K562 (cell line): ENCODE measurements around the gene TIMM17B. TPM values are rescaled to one million over a fixed set of nuclear protein-coding genes. Genes with fewer than 3 reads are reported as not detected.
A peak's percentile ranks its signal among the peaks of the same experiment; 100 is the strongest.

Experiments
- CREM ChIP-seq: IDR thresholded peaks from 2 replicates; pipeline ENCODE4 v1.6.1; 2014; ENCODE audit warnings: antibody characterized with exemption, low read depth
- ETV1 ChIP-seq: fragments of 450-650 bp; conservative IDR thresholded peaks from 2 replicates; pipeline ENCODE4 v1.6.1; 2016; ENCODE audit warnings: missing genetic modification characterization, control low read depth, low read depth, missing compliant biosample characterization
- POLR2G ChIP-seq: fragments of 200-400 bp; formaldehyde crosslinking; IDR thresholded peaks from 2 replicates; pipeline ENCODE4 v1.6.1; 2017; ENCODE audit warnings: low read depth, mild to moderate bottlenecking, antibody characterized with exemption, low read length, moderate library complexity
- SMC3 ChIP-seq: conservative IDR thresholded peaks from 2 replicates; pipeline ENCODE4 v1.6.1; 2011; ENCODE audit warnings: low read depth, low read length, improper control_type of control experiment; ENCODE audit not compliant: insufficient read depth
- ZNF445 ChIP-seq: fragments of 250-450 bp; sonication (Bioruptor Pico); IDR thresholded peaks from 2 replicates; pipeline ENCODE4 v1.4.0; 2020; ENCODE audit warnings: low read depth, mild to moderate bottlenecking, moderate library complexity
- ZNF668 ChIP-seq: fragments of 250-450 bp; sonication (Bioruptor Pico); IDR thresholded peaks from 2 replicates; pipeline ENCODE4 v1.8.0; 2022; ENCODE audit warnings: mild to moderate bottlenecking, inconsistent platforms
- polyA plus RNA-seq, 8 experiments: library from polyadenylated mRNA; depleted of rRNA in 4 of 8; stranded (reverse) in 5 of 8; unstranded in 3 of 8; fragments of >200 nt; fragmentation: Nextera tagmentation in 2 of 8; fragmentation: Illumina TruSeq in 1 of 8; extraction: Ambion mirVana in 2 of 8; extraction: Trizol in 1 of 8; gene quantifications; 2 replicates each; pipeline versions ENCODE4 v1.2.1 to v1.2.3, GENCODE V29; 2011 to 2014; ENCODE audit warnings: inconsistent platforms in 1 of 8, missing spikeins in 1 of 8
- total RNA-seq, 7 experiments: library from RNA; depleted of rRNA in 6 of 7; stranded (reverse); fragments of >200 nt in 6 of 7; fragmentation: Illumina TruSeq in 2 of 7; extraction: Trizol in 2 of 7; gene quantifications; 2 replicates each; pipeline versions ENCODE4 v1.2.1 to v1.2.3, GENCODE V29; 2011 to 2021; ENCODE audit warnings: low replicate concordance in 1 of 7
- TF ChIP-seq, protein P1 (sequence below): sonication (generic); formaldehyde crosslinking; IDR thresholded peaks from 2 replicates; pipeline ENCODE4 v1.8.1; 2022; ENCODE audit warnings: missing genetic modification reagents
- TF ChIP-seq, protein P2 (sequence below): fragments of 150-350 bp; IDR thresholded peaks from 2 replicates; pipeline ENCODE4 v1.6.1; 2014; ENCODE audit warnings: low read depth, mild to moderate bottlenecking, low read length, borderline replicate concordance
- TF ChIP-seq, protein P3 (sequence below), 2 experiments: fragments of 450-650 bp; IDR thresholded peaks; 2 replicates each; pipeline ENCODE4 v1.6.1; 2018; ENCODE audit warnings: mild to moderate bottlenecking in 2 of 2, low read depth in 1 of 2; ENCODE audit not compliant: partially characterized antibody in 2 of 2
- TF ChIP-seq, protein P4 (sequence below): fragments of 450-650 bp; IDR thresholded peaks from 2 replicates; pipeline ENCODE4 v1.7.1; 2018; ENCODE audit warnings: mild to moderate bottlenecking, low read depth; ENCODE audit not compliant: partially characterized antibody

Gene TIMM17B
- total and polyA plus RNA-seq, 9 of the 15 experiments (the other 6 are each of a cell fraction or from before 2014, with no cell fraction given) = 9.9 to 184 (median 115) TPM

DNA sequence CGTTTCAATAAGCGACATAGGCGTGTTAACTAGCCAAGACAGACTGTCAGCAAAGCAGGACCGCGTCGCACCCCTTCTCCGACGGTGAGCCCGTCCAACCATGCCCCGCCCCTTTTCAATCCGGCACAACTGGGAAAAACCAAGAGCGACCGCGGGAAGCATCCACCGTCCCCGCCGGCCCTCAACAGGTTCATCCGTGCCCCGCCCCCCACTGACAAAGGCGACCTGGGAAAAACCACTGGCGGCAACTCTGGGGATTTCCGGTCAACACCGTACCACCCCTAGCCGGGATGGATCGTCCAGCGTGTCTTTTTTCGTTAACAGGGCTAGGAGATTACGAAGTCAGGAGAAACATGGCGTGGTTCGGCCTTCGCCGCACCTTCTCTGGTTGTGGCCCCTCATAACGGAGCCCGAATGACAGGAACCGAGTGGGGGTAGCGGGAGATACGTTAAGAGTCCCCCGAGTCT, 377 bp downstream of the TIMM17B start (continued):
- TF ChIP-seq, protein P1, sequence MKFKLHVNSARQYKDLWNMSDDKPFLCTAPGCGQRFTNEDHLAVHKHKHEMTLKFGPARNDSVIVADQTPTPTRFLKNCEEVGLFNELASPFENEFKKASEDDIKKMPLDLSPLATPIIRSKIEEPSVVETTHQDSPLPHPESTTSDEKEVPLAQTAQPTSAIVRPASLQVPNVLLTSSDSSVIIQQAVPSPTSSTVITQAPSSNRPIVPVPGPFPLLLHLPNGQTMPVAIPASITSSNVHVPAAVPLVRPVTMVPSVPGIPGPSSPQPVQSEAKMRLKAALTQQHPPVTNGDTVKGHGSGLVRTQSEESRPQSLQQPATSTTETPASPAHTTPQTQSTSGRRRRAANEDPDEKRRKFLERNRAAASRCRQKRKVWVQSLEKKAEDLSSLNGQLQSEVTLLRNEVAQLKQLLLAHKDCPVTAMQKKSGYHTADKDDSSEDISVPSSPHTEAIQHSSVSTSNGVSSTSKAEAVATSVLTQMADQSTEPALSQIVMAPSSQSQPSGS = no peak
- TF ChIP-seq ZNF668 (CRISPR knock-in tag) (no peak), ETV1 (tag) (peak; percentile 79), ZNF445 (CRISPR knock-in tag) (no peak), POLR2G (no peak), CREM (peak; percentile 88), SMC3 (no peak)
- TF ChIP-seq, protein P2, sequence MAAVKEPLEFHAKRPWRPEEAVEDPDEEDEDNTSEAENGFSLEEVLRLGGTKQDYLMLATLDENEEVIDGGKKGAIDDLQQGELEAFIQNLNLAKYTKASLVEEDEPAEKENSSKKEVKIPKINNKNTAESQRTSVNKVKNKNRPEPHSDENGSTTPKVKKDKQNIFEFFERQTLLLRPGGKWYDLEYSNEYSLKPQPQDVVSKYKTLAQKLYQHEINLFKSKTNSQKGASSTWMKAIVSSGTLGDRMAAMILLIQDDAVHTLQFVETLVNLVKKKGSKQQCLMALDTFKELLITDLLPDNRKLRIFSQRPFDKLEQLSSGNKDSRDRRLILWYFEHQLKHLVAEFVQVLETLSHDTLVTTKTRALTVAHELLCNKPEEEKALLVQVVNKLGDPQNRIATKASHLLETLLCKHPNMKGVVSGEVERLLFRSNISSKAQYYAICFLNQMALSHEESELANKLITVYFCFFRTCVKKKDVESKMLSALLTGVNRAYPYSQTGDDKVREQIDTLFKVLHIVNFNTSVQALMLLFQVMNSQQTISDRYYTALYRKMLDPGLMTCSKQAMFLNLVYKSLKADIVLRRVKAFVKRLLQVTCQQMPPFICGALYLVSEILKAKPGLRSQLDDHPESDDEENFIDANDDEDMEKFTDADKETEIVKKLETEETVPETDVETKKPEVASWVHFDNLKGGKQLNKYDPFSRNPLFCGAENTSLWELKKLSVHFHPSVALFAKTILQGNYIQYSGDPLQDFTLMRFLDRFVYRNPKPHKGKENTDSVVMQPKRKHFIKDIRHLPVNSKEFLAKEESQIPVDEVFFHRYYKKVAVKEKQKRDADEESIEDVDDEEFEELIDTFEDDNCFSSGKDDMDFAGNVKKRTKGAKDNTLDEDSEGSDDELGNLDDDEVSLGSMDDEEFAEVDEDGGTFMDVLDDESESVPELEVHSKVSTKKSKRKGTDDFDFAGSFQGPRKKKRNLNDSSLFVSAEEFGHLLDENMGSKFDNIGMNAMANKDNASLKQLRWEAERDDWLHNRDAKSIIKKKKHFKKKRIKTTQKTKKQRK = no peak
- TF ChIP-seq, protein P3, sequence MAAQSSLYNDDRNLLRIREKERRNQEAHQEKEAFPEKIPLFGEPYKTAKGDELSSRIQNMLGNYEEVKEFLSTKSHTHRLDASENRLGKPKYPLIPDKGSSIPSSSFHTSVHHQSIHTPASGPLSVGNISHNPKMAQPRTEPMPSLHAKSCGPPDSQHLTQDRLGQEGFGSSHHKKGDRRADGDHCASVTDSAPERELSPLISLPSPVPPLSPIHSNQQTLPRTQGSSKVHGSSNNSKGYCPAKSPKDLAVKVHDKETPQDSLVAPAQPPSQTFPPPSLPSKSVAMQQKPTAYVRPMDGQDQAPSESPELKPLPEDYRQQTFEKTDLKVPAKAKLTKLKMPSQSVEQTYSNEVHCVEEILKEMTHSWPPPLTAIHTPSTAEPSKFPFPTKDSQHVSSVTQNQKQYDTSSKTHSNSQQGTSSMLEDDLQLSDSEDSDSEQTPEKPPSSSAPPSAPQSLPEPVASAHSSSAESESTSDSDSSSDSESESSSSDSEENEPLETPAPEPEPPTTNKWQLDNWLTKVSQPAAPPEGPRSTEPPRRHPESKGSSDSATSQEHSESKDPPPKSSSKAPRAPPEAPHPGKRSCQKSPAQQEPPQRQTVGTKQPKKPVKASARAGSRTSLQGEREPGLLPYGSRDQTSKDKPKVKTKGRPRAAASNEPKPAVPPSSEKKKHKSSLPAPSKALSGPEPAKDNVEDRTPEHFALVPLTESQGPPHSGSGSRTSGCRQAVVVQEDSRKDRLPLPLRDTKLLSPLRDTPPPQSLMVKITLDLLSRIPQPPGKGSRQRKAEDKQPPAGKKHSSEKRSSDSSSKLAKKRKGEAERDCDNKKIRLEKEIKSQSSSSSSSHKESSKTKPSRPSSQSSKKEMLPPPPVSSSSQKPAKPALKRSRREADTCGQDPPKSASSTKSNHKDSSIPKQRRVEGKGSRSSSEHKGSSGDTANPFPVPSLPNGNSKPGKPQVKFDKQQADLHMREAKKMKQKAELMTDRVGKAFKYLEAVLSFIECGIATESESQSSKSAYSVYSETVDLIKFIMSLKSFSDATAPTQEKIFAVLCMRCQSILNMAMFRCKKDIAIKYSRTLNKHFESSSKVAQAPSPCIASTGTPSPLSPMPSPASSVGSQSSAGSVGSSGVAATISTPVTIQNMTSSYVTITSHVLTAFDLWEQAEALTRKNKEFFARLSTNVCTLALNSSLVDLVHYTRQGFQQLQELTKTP (IDR thresholded peaks at IDR 0.05; ENCODE audit: low read depth in 1 of 2, partially characterized antibody in 2 of 2) = peak in 1 of 2 experiments; percentile 43
- TF ChIP-seq, protein P4, sequence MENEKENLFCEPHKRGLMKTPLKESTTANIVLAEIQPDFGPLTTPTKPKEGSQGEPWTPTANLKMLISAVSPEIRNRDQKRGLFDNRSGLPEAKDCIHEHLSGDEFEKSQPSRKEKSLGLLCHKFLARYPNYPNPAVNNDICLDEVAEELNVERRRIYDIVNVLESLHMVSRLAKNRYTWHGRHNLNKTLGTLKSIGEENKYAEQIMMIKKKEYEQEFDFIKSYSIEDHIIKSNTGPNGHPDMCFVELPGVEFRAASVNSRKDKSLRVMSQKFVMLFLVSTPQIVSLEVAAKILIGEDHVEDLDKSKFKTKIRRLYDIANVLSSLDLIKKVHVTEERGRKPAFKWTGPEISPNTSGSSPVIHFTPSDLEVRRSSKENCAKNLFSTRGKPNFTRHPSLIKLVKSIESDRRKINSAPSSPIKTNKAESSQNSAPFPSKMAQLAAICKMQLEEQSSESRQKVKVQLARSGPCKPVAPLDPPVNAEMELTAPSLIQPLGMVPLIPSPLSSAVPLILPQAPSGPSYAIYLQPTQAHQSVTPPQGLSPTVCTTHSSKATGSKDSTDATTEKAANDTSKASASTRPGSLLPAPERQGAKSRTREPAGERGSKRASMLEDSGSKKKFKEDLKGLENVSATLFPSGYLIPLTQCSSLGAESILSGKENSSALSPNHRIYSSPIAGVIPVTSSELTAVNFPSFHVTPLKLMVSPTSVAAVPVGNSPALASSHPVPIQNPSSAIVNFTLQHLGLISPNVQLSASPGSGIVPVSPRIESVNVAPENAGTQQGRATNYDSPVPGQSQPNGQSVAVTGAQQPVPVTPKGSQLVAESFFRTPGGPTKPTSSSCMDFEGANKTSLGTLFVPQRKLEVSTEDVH = no peak
